GM18499 (cell line): ENCODE results near the gene HOXA2.

Source experiments
- ATAC-seq: cut with Tn5 transposase; IDR thresholded peaks from one replicate; pipeline ENCODE4 v1.9.1; 2021; ENCODE audit warnings: moderate number of reproducible peaks; ENCODE audit not compliant: insufficient read depth, unreplicated experiment

Gene HOXA2

GRCh38 chr7:27126596-27127327, 24.3 kb upstream of the HOXA2 start:
- ATAC-seq = no peak

DNA sequence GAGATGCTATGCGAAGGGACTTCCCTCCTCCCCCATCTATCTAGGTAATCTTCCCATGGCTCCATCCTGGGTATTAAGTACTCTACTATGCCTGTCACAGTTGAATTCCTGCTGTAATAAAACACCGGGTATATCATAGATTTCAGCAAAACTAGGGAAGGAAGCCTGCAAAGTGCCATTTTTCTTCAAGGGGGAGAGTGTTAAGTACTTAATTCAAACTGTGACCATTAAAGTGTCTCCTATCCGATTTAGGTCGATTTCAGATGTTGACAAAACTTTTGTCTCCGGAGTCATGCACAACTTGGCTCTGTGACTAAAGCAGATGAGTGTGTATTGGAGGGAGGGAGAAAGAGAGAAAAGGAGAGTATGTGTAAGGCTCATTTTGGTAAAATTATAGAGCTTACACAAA, 23.5 kb upstream of the HOXA2 start:
- ATAC-seq = no peak

- no peak for ATAC-seq
Observed at GRCh38 chr7:27124902-27125689, 22.6 kb upstream of the HOXA2 start.

DNA sequence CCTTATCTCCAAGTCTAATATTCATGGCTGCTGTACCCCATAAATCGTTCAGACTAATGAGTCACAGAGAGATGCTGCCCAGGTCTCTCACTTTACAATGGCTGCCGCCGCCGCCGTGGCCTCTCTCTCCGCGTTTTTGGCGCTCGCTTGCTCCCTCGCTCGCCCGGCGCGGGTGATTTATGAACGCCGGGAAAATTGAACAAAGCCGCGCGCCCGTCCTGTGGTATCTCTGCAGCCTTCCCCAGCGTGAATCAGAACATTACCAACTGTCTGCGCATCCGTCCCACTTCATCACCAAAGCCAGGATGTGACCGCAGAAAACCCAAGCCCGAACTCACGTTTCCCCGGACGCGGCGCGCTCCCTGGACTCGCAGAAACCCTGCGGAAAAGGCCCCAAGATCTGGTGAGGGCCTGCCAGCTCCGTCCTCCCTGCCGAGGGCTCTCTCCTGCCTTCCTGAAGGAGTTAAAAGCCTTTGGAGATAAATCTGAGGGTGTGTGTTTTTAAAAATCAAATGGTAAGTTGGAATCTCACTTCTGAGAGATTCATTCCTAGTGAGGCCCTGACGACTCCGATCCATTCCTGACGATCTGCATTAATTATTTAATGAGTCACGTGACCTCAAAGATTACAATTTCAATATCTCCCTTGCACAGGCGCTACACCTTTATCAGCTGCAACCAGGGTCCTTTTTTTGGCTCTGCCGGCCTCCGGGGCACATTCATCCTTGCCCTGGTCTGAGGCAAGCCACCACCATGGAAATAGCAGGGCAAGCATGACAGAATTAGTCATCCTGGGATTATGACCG, 21.8 kb upstream of the HOXA2 start:
- ATAC-seq = no peak

DNA sequence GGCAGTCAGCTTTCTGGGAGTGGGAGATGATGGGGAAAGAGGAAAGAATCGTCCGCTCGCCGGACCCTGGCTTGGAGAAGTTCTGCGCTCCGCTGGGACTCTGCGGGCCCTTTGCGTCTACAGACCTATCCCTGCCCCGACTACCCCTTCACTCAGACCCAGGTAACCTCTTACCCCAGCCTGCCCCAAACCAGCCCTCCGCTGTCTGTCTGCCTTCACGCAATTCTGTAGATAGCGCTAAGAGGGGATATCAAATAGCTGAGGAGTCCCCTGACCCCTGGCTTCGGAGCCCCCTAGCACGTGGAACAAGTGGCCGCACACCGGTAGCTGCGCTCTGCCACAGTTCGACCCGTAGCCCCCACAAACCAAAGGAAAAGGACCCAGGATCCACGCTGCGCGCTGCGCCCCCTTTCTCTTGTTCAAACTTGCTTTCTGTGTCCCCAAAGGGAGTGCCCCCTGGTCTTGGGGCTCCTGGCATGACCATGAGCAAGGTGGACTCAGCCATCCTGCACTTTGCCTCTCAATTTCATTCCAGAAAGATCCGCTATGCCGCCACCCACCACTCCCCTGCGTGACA, 21.1 kb upstream of the HOXA2 start:
- no peak for ATAC-seq

- no peak for ATAC-seq
Observed at GRCh38 chr7:27123007-27123476, 20.6 kb upstream of the HOXA2 start.

- no peak for ATAC-seq
Observed at GRCh38 chr7:27122077-27122910, 19.8 kb upstream of the HOXA2 start.

DNA sequence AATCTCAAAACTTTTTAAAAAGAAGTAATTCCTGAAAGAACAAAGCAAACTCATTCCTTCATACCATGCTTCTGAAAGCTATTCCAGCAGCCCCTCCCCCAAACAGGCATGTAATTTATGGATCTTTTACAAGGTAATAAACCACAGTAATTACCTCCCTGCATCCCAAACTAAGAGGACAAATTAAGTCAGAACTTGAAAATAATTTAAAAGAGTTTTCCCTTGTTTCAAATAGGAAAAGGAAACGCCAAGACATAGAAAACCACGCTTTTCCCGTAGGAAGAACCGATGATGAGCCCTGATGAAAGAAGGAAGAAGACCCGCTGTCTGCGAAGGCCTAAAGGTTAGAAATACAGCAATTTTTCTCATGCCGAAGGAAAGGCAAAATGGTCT, 19.2 kb upstream of the HOXA2 start:
- ATAC-seq = no peak

DNA sequence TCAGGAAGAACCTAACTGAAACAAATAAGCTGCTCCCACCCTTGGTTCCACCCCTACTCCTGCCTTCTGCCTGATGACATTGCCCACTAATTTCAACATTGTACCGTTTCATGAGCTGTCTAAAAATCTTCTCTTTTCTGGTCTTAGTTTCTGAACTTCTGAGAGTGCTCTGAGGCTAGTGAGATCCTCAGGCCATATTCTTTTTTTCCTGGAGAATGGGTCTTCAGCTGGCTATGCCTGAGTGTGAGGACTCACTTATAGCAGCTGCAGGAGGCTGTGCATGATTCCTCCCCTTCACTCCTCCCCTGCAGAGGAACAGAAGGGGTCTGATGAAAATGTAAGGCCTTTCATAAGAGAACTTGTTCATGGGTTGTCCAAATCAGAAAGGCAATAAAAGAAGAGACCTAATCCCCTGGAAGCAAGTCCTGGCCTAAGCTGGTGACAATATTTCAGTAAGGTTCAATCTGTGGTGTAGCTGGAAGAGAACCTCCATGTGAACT, 17.0 kb upstream of the HOXA2 start:
- no peak for ATAC-seq

GRCh38 chr7:27118580-27118979, 16.1 kb upstream of the HOXA2 start:
- no peak for ATAC-seq

DNA sequence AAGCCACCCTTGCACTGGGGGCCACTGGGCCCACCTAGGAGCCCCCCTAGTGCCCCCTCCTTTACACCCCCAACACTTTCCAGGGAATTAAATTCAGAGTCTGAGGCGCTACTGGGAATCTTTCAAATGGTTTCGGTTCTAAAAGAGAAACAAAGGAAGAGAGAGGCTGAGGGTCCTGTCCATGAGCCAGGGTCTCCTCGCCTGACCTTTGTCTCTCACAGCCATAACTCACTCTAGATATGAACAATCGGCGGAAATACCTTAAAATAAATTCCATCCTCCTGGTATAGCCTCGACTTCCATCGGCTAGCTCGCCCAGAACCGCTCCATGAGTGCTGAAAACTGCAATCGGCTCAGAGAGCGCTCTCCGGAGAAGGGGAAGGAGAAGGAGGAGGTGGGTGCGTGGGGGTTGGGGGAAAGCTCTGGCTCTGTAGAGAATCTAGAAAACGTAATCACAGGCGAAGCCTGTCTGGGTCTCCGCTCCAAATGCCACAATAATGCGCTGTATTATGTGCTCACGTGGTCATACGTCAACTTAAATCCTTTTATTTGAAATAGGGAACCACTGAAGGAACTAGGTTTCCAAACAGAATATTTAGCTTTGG, 15.5 kb upstream of the HOXA2 start:
- ATAC-seq = no peak

GRCh38 chr7:27116962-27117886, 14.7 kb upstream of the HOXA2 start:
- ATAC-seq = no peak

GRCh38 chr7:27116031-27116961, 13.8 kb upstream of the HOXA2 start:
- no peak for ATAC-seq

DNA sequence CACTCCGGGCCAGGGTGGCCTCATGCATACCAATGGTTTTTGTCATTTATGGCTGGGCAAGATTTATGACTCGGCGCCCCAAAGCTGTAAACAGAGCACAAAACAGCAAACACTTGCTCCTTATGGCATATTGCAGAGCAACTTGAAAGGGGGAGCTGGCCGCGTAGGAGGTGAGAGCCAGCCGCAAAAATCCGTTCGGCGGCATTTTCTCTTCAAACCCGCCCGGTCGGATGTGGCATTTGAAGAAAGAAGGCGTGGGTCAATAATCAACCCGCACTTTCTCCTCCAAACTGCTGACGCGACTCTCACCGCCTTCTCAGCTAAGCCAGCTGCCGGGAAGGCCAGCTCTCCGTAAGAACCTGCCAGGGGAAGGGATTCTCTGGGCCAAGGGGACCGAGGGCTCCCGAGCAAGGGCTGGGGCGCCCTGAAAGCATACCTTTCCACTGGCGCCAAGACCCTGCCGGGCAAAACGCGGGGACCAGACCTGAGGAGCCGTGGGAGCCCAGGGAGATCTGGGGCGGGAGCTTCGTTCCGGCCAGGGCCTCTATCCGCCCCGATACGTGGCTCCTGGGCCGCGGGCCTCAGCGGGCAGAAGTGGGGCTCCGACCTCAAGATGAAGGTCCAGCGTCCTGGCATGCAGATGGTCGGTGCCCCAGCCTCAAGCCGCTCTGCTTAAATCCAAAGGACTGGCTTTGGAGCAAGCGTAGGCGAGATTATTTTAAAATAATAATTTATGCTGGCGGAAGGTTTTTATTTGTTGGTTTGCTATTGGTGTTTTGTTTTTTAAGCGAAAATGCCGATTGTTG, 12.9 kb upstream of the HOXA2 start:
- ATAC-seq = no peak

- ATAC-seq = no peak
Observed at GRCh38 chr7:27114881-27115220, 12.4 kb upstream of the HOXA2 start.

DNA sequence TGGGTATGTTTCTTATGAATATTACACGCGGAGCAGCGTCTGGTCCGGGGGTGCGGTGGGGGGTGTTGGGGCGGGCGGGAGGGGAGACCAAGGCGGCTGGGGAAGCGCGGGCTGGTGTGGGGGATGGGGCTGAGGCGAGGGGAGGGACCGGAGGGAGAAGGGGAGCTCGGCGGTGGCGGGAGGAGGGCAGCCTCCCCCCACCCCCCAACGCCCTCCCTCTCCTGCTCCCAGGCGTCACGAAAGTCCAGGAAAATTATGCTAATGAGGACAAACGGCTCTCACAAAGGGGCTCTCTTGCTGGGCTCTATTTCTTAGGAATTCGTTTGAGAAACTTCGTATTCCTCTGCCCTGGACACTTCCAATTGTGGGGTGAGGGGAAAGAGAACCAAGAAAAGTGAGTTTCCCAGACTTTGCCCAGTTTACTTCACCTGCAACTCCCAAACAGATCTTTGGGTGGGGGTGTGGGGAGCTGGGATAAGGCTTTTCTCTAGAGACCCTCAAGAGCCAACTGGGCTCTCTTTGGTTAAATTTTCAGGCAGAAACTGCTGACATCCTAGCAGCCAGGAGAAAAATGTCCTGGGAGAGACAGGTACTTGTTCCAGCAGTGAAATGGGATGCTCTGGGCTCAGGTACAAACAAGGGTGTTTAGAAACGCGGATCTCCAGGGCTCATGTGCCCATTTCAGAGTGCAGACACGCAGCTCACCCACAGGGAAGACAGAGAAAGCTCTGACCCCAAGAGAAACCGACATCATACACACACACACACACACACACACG, 11.7 kb upstream of the HOXA2 start:
- ATAC-seq = no peak
